H1 (cell line): ENCODE measurements around the gene ARRDC2.

ENCODE experiments used
- CEBPB ChIP-seq: IDR thresholded peaks from 2 replicates; pipeline ENCODE4 v1.6.1; 2012; ENCODE audit warnings: low read depth, low read length
- CTCF ChIP-seq, 3 experiments: IDR thresholded peaks; 1 replicate in 2 of 3; 2 replicates in 1 of 3; pipeline versions ENCODE4 v1.5.1 to v1.6.1; 2011; ENCODE audit warnings: low read length in 3 of 3, mild to moderate bottlenecking in 3 of 3, inconsistent platforms in 2 of 3, low read depth in 1 of 3, moderate library complexity in 1 of 3; ENCODE audit not compliant: insufficient read depth in 1 of 3; ENCODE audit errors: control extremely low read depth in 1 of 3
- EZH2 ChIP-seq: fragments of 200-600 bp; sonication (generic); IDR thresholded peaks from 2 replicates; pipeline ENCODE4 v1.7.1; 2012; ENCODE audit warnings: low read depth, mild to moderate bottlenecking, moderate library complexity, low read length, inconsistent platforms; ENCODE audit not compliant: severe bottlenecking
- GTF2F1 ChIP-seq: IDR thresholded peaks from 2 replicates; pipeline ENCODE4 v1.6.1; 2012; ENCODE audit warnings: low read depth, low read length, improper control_type of control experiment, borderline replicate concordance
- POLR2A ChIP-seq, 2 experiments: IDR thresholded peaks; 1 replicate in 1 of 2; 2 replicates in 1 of 2; pipeline ENCODE4 v1.6.1; 2011; ENCODE audit warnings: low read depth in 2 of 2, low read length in 2 of 2, mild to moderate bottlenecking in 2 of 2; ENCODE audit errors: control extremely low read depth in 1 of 2
- SIN3A ChIP-seq, 2 experiments: IDR thresholded peaks in 1 of 2; conservative IDR thresholded peaks in 1 of 2; 2 replicates each; pipeline ENCODE4 v1.6.1; 2011 to 2012; ENCODE audit warnings: low read length in 2 of 2, improper control_type of control experiment in 1 of 2, low read depth in 1 of 2, mild to moderate bottlenecking in 1 of 2
- TAF1 ChIP-seq: IDR thresholded peaks from 2 replicates; pipeline ENCODE4 v1.6.1; 2011; ENCODE audit warnings: mild to moderate bottlenecking, low read depth, low read length
- ZNF274 ChIP-seq: IDR thresholded peaks from 2 replicates; pipeline ENCODE4 v1.7.0; 2012; ENCODE audit warnings: low read length, borderline replicate concordance; ENCODE audit errors: extremely low read depth

DNA sequence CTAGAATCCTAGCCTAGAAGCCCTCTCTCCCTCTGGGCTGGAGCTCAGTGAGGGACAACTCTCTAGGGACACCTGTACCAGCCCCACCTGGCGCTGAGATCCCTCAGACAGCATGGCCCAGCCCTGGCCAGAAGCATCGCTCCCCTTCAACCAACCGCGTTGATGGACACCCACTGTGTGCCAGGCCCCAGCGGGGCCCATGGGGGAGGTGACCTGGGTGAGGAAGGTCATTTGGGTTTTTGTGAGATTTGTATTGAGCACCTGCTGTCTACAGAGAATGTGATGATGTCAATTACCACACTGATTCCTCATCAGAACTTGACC, 9.2 kb upstream of the ARRDC2 start:
- no peak for TF ChIP-seq EZH2
- TF ChIP-seq CEBPB: no peak
- no peak for TF ChIP-seq TAF1
- TF ChIP-seq ZNF274: no peak
- TF ChIP-seq POLR2A (IDR thresholded peaks at IDR 0.05; ENCODE audit: control extremely low read depth in 1 of 2, low read depth in 2 of 2, low read length in 2 of 2): no peak
- TF ChIP-seq GTF2F1: no peak
- TF ChIP-seq SIN3A (conservative IDR thresholded peaks at IDR 0.05 in 1 of 2, IDR thresholded peaks at IDR 0.05 in 1 of 2; ENCODE audit: low read depth in 1 of 2, low read length in 2 of 2): no peak
- TF ChIP-seq CTCF (IDR thresholded peaks at IDR 0.05; ENCODE audit: control extremely low read depth in 1 of 3, insufficient read depth in 1 of 3, low read depth in 1 of 3, low read length in 3 of 3): no peak
